HG03457 (cell line): ENCODE data around the gene SDR42E2.
"Not testable (repeated sequence)": the region's sequence is repeated elsewhere in the genome, so short reads cannot be mapped to it uniquely, and the experiment has no call there.

Experiments
- ATAC-seq: cut with Tn5 transposase; IDR thresholded peaks from one replicate; pipeline ENCODE4 v1.9.1; 2021; ENCODE audit warnings: moderate number of reproducible peaks; ENCODE audit not compliant: unreplicated experiment

The SDR42E2 gene

DNA sequence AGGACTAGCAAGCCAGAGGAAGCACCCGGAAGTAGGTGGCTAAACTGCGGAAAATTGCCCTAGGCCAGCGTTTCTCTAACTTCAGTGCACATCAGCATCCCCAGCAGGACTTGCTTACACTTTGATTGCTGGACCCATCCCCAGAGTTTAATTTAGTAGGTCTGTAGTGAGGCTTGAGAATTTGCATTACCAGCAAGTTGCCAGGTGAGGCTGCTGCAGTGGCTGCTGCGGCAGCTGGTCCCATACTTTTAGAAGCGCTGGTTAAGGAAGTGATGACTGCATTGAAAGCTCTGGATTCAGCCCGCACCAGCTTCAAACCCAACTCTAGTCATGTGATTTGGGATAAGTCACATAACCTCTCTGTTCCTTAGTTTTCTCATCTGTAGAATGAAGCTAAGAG lies 48.0 kb downstream of the SDR42E2 start:
- ATAC-seq: no peak

DNA sequence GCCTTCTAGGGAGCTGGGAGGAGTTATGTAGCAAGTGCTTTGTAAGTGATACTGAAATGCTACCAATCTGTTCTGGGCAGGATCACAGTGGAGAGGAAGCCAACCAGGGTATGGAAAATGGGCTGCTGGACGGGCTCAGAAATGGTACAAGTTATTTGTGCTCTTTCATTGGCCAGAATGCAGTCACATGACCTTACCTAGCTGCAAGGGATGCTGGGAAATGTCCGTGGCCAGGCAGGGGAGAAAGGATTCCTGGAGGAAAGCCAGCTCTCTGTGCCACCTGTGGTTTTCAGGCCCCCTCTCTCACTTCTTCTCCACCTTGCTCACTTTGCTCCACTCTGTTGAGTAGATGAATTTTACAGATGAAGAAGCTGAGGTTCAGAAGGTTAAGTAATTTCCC lies 48.5 kb downstream of the SDR42E2 start:
- no peak for ATAC-seq

DNA sequence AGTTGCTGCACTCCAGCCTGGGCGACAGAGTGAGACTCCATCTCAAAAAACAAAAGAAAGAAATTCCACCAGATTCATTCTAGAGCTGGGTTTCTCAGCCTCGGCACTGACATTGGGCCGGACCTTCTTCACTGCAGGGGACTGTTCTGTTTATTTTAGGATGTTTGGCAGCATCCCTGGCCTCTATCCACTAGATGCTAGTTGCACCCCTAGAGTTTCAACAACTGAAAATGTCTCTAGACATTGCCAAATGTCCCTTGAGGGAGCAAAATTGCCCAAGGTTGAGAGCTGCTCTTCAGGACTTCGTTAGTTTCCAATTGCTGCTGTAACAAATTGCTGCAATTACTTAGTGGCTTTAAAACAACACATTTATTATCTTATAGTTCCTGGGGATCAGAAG lies 50.9 kb downstream of the SDR42E2 start:
- ATAC-seq: no peak

DNA sequence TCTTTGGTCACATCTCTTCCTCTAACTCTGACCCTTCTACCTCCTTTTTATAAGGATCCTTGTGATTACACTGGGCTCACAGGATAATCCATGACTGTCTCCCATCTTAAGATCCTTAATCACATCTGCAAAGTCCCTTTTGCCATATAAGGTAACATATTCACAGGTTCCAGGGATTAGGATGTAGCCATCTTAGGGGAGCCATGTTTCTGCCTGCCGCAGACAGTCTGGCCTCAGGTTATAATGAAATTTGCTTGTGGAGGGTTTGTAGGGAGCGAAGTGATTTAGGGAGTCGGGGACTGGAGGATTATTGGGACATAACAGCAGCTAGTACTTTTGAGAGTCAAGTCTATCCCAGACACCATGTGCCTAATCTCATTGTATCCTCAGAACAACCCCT lies 51.5 kb downstream of the SDR42E2 start:
- ATAC-seq: no peak

DNA sequence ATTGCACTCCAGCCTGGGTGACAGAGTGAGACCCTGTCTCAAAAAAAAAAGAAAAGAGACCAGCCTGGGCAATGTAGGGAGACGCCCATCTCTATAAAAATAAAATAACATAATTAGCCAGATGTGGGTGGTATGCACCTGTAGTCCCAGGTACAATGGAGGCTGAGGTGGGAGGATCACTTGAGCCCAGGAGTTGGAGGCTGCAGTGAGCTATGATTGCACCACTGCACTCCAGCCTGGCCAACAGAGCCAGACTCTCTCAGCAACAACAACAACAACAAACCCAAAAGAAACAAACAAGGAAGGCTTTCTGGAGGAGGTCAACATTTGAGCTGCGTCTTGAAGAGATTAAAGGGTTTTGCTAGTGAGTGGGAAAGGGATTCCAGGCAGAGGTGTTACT lies 52.1 kb downstream of the SDR42E2 start:
- ATAC-seq: no peak

DNA sequence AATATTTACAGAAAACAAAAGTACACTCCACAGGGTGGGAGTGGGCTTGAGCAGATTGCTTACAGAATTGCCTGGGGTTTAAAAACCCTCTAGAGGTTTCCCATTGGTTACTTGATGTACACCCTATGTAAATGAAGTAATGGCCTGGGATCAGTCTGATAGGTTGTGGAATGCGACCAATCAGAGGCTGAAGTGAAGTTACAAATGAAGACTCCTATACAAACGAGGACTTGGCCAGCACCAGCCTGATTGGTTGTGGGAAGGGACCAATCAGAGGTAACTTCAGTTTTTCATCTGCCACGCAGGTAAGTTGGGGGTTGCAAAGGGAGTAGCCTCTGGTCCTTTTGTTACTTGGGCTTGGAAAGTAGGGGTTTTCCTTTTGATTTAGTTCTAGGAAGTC lies 52.6 kb downstream of the SDR42E2 start:
- no peak for ATAC-seq

DNA sequence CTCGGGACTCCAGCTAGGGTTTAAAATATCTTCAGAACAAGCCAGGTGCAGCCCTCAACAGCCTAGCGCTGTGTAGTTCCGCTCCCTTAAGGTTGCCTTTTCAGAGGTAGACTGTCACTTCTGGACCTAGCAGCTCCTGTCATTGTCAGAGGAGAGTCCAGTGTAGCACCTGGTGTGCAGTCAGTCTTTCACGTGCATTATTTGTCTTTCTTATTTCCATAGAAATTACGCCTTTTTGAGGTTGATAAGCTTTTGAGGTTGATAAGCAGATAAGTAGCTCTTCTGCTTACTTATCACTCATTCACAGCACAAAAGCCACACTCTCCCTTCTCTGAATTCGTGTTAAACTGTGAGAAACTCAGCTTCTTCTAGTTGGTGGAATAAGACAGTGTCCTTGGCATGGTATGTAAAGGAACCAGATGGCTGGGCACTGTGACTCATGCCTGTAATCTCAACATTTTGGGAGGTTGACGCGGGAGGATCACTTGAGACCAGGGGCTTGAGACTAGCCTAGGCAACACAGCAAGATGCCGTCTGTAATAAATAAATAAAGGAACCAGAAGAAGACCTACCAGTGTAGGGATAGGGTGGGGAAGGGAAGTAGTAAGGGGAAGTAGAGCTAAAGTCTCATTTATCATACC lies 54.0 kb downstream of the SDR42E2 start:
- no peak for ATAC-seq

DNA sequence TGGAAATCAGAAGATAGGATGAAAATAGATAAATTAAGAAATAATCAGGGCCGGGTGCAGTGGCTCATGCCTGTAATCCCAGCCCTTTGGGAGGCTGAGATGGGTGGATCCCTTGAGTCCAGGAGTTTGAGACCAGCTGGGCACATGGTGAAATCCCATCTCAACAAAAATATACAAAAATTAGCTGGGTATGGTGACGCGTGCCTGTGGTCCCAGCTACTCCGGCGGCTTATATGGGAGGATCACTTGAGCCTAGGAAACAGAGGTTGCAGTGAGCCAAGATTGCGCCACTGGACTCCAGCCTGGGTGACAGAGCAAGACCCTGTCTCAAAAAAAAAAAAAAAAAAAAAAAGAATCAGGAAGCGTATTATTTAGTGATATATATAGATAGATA lies 54.5 kb downstream of the SDR42E2 start:
- ATAC-seq: not testable (repeated sequence)

DNA sequence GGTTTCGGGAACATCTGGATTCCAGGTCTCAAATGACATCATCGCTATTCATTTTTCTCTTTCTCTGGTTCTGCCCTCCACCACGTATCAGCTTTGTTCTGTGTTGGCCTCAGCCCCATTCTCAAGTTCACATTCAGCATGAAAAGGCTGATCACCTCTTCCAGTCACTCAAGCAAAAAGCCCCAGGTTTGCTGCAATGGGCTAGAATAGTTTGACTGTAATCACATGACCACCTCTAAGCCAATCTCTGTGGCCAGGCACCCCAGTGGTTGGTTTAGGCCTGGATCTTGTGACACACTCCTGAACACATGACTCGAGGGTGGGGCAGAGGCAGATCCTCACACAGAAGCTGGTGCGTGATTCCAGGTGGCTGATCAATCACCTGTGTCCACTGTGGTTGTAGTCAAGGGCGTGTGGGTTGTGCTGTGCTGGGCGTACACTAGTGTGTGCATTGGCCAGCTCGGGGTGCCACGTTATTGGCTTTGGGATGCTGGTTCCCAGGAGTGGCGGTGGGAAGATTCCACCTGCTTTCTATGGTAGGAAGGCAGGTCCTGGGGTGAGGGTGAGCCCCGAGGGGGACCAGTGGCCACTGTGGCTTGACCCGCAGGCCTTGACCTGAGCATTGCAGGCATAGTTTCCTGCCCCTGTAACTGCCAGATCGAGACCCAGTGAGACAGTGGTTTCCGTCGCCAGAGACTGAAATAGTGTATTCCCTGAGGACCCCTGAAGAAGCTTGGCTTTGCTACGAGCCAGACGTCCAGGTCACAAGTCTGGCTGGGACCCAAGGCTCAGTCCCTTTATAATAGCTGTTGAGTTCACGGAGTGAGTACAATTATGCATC lies 55.8 kb downstream of the SDR42E2 start:
- peak; percentile 77 for ATAC-seq

DNA sequence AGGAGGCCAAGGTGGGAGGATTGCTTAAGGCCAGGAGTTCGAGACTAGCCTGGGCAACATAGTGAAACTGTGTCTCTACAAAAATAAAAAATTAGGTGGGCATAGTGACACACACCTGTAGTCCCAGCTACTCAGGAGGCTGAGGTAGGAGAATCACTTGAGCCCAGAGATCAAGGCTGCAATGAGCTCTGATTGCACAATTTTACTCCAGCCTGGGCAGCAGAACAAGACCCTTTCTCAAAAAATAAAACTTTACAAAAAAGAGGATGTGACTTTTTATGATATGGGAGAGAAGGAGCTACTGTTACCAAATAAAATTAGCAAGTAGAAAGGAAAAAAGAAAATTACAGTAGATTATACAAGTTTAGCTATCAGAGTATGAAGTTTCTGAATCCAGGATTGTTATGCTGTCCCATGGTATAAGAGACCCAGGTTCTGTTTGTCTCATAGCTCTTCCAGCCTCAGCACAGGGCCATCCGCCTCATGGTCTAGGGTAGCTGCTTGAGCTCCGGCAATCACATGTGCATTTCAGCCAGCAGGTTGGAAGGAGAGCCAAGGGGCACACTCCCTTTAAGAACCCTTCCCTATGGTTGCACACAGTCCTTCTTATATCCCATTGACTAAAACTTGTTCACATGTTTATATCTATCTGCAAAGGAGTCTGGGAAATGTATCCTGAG lies 57.2 kb downstream of the SDR42E2 start:
- no peak for ATAC-seq

DNA sequence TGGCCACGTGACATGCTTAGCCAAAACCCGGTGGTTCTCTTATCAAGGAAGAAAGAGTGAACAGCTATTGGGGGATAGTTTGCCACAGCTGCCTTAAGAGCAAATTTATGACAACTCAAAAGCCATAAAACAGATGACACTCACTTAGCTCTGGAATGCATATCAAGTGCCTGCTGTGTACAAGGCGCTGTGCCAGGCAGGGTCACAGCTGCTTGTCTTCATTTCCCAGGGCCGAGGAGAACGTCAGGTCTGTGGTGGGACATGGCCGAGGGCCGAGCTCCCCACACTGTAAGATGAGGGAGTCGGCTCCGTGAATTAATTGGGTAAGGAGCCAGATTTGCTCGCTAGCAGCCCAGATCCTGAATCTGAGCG lies 57.7 kb downstream of the SDR42E2 start:
- ATAC-seq: no peak

DNA sequence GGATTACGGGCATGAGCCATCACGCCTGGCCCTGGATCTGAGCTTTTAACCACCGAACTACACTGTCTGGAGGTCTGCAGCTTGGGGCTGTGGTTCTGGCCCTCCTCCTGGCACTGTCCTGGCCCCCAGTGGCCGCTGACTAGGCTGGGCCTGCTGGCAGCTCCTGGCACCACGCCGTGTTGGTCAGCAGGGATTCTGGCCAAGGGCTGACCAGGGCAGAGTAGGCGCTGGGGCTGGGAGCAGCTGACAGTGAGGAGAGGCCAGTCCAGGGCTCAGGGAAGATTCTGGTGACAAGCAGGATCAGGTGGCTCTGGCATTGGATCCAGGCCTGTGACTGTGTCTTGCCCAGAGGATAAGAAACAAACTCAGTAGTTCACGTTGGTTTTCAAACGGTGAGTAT lies 58.4 kb downstream of the SDR42E2 start:
- no peak for ATAC-seq

DNA sequence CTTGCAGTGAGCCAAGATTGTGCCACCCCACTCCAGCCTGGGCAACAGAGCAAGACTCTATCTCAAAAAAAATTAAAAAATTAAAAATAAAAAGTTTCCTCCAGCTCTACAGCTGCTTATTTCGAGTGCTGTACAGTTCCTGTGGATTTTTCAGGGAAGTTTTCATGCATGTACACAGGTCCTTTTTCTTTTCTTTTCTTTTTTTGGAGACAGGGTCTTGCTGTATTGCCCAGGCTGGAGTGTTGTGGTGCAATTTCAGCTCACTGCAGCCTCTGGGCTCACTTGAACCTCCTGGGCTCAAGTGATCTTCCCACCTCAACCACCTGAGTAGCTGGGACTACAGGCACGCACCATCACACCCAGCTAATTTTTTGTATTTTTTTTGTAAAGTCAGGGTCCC lies 59.7 kb downstream of the SDR42E2 start:
- no peak for ATAC-seq

DNA sequence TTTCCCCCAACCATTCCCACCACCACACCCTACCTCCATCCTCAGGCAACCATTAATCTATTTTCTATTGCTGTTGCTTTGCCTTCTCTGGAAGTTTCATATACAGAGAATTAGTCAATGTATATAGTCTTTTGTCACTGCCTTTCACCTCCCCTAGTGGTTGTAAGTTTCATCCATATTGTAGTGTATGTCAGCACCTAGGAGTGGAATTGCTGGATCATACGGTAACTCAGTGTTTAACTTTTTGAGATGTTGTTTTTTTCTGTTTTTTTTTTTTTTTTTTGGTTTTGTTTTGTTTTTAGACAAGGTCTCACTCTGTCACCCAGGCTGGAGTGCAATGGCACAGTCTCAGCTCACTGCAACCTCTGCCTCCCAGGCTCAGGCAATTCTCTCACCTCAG lies 60.7 kb downstream of the SDR42E2 start:
- no peak for ATAC-seq

DNA sequence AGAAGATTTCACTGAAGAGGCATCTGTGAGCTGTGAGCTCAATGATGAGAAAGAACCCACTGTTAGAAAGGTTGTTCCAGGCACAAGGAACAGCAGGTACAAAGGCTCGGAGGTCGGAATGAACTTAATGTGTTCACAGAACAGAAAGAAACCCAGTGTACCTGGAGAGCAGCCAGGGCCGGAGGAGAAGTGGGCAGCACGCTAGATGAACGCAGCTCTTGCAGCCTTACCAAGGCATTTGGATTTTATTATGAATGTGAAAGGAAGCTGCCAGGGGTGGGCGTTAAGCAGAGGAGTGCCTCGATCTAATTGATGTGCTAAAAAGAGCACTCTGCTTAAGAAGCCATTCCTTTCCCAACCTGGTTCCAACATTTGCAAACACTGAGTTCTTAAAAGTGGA lies 62.8 kb downstream of the SDR42E2 start:
- ATAC-seq: no peak

DNA sequence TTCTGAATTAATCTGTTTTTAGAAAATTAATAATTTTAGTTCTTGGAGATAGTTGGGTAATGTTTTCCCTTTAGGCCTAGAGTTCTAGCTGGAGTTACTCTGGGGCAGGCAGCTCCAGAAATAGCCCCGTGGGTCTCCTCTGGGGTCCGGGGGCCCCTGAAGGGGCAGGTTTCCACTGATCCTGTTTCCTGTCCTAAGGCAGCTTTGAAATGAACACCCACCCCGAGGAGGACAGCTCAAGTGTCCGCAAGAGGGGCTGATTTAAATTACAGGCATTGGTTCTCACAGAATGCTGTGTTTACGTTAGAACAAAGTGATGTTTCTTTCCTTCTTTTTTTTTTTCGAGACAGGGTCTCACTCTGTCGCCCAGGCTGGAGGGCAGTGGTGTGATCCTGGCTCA lies 67.6 kb downstream of the SDR42E2 start:
- no peak for ATAC-seq

DNA sequence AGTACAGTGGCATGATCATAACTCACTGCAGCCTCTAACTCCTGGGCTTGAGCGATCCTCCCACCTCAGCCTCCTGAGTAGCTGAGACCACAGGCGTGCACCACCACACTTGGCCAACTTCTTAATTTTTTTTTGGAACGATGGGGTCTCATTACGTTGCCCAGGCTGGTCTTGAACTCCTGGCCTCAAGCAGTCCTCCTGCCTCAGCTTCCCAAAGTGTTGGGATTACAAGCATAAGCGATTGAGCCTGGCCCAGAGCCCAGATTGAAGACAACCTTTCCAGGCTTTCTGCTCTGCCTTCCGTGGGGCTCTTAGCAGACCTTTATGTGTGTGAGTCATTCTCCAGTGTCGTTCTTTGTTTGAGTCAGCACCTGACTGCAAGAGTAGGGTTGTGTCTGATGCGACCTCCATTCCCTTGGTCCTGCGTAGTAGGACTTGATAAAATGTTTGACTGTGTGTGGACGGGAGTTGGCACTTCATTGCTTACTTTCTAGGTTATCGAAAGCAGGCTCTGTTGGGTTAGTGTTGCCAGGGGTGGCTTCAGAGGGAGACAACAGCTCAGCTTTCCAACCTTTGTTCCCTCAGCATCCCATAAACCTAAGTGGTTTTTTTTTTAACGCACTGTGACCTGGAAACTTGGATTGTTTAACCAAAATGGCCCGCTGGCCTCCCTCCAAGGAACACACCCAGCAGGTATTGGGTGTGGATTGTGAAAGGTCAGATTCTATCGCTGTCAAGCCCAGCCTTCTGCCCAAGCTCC lies 70.2 kb downstream of the SDR42E2 start:
- ATAC-seq: no peak

DNA sequence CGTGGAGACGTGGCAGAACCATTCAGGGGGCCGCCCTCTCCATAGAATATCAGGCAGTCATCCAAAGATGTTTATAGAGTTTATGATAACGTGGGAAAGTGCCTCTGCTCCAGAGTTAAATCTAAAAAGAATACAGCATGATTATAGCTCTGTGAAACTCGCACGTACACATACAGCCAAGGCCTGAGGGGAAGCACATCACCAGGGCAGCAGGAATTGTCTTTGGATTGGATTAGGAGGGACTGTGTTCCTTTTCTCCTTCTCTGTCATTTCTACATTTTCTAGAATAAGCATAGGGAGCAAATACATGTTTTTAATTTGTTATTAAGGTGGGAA lies 70.7 kb downstream of the SDR42E2 start:
- no peak for ATAC-seq

DNA sequence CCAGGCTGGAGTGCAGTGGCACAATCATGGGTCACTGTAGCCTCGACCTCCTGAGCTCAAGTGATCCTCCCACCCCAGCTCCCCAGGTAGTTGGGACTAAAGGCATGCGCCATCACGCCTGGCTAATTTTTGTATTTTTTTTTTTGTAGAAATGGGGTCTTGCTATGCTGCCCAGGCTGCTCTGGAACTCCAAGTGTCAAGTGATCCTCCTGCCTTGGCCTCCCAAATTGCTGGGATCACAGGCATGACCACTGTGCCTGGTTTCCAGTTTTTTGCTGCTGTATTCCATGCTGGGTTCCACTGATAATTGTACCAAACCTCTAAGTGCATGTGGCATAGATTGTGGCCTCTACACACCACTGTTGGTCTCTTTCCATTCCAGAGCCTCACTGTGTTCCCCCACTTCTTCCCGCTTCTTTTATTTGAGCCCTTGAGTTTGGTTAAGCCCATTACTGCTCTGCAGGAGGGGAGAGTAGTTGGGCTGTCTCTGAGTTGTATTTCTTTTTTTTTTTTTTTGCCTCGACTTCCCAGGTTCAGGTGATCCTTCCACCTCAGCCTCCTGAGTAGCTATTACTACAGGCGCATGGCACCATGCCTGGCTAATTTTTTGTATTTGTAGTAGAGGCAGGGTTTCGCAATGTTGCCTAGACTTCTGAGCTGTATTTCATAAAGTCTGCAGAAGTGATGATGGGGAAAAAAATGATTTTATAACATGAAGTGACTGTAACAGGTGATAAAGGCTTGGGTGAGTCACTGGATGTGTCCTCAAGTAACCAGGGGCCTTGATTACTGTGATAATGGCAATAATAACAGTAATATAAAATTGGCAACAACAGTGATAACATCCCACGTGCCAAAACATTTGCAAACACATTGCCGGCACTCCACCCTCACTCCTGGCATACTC lies 73.8 kb downstream of the SDR42E2 start:
- no peak for ATAC-seq

DNA sequence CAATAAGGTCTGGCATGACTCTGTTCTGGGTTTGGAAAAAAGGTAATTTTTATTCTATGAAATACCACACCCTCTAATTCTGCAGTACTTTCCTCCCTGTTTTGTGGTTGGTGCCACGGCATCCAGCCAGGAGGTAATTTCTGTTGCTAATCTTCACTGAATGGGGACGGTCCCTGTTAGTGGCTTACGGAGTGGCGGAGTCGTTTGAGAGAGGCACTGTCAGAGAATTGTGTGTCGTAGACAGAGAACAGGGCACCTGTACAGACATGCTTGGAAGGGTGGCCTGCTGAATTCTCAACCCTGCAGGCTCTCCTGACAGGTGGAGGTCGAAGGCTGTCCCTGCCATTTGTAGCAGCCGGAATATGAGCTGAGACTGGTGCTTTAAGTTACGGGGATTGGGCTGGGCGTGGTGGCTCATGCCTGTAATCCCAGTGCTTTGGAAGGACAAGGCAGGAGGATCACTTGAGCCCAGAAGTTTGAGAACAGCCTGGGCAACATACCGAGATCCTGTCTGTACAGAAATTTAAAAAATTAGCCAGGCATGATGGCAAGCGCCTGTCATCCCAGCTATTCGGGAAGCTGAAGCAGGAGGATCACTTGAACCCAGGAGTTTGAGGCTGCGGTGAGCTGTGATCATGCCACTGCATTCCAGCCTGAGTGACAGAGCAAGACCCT lies 77.0 kb downstream of the SDR42E2 start:
- no peak for ATAC-seq
